Smooth muscle cell of the brain vasculature (primary cell): ENCODE data around the gene NUBP1.
"Not testable (repeated sequence)": the region's sequence is repeated elsewhere in the genome, so short reads cannot be mapped to it uniquely, and the experiment has no call there.

ENCODE experiments used
- DNase-seq: peaks from one replicate; pipeline ENCODE4 v3.0.0-alpha.2; 2012; ENCODE audit warnings: low read depth, low spot score

Gene NUBP1

GRCh38 chr16:10743610-10744369, at the start of gene NUBP1:
Gene NUBP1 (plus strand): TSS chr16:10743842. CDS start chr16:10743864, 22 bp downstream.
- DNase-seq = peak; percentile 99

GRCh38 chr16:10693889-10694288, 49.8 kb upstream of the NUBP1 start:
- DNase-seq = no peak

- no peak for DNase-seq
These were observed 49.3 kb upstream of the NUBP1 start for GRCh38 chr16:10694306-10694705.

GRCh38 chr16:10694830-10695229, 48.8 kb upstream of the NUBP1 start, which contains the start of gene TEKT5:
Gene TEKT5 (minus strand): TSS chr16:10694930. CDS start chr16:10694873, 57 bp downstream.
- DNase-seq = no peak

- DNase-seq = no peak
These were observed 43.9 kb upstream of the NUBP1 start for GRCh38 chr16:10699756-10700155.

- no peak for DNase-seq
These were observed 34.7 kb upstream of the NUBP1 start for GRCh38 chr16:10708969-10709368.

- no peak for DNase-seq
These were observed 15.4 kb upstream of the NUBP1 start for GRCh38 chr16:10728003-10728887.

GRCh38 chr16:10729104-10730048, 14.3 kb upstream of the NUBP1 start:
- DNase-seq = no peak

GRCh38 chr16:10731790-10732189, 11.9 kb upstream of the NUBP1 start:
- DNase-seq = no peak

GRCh38 chr16:10737068-10737625, 6.5 kb upstream of the NUBP1 start:
- DNase-seq = peak; percentile 37

GRCh38 chr16:10738231-10739077, 5.2 kb upstream of the NUBP1 start:
- DNase-seq = no peak

- no peak for DNase-seq
These were observed 3.4 kb upstream of the NUBP1 start for GRCh38 chr16:10740000-10740844.

GRCh38 chr16:10740845-10741208, 2.8 kb upstream of the NUBP1 start:
- no peak for DNase-seq

- not testable (repeated sequence) for DNase-seq
These were observed 2.4 kb upstream of the NUBP1 start for GRCh38 chr16:10741249-10741648.

GRCh38 chr16:10741844-10742243, 1.8 kb upstream of the NUBP1 start:
- DNase-seq = no peak

GRCh38 chr16:10743227-10743609, 424 bp upstream of the NUBP1 start:
- DNase-seq = no peak

GRCh38 chr16:10744370-10745030, 858 bp downstream of the NUBP1 start:
- DNase-seq = peak; percentile 26

- no peak for DNase-seq
These were observed 2.2 kb downstream of the NUBP1 start for GRCh38 chr16:10745841-10746240.

- DNase-seq = no peak
These were observed 7.2 kb downstream of the NUBP1 start for GRCh38 chr16:10750793-10751192.
